Esophagus muscularis mucosa (tissue), 4 donors: ENCODE results near the gene APOD.

Experiments used
- CTCF ChIP-seq, 3 experiments: fragments of 200-600 bp in 2 of 3; fragments of 450-650 bp in 1 of 3; sonication (generic) in 2 of 3; IDR thresholded peaks; one replicate each; pipeline ENCODE4 v1.5.1; 2017 to 2019; ENCODE audit warnings: antibody characterized with exemption in 3 of 3, mild to moderate bottlenecking in 2 of 3, moderate library complexity in 1 of 3
- EP300 ChIP-seq: sonication (generic); formaldehyde crosslinking; IDR thresholded peaks from one replicate; pipeline ENCODE4 v1.6.1; 2017; ENCODE audit warnings: antibody characterized with exemption
- POLR2A ChIP-seq: fragments of 450-650 bp; IDR thresholded peaks from one replicate; pipeline ENCODE4 v1.6.1; 2017; ENCODE audit warnings: antibody characterized with exemption, moderate library complexity, mild to moderate bottlenecking, low read depth
- POLR2AphosphoS5 ChIP-seq, 2 donors: sonication (generic); formaldehyde crosslinking; IDR thresholded peaks; one replicate each; pipeline ENCODE4 v1.6.1; 2017; ENCODE audit warnings: antibody characterized with exemption in 2 of 2

DNA sequence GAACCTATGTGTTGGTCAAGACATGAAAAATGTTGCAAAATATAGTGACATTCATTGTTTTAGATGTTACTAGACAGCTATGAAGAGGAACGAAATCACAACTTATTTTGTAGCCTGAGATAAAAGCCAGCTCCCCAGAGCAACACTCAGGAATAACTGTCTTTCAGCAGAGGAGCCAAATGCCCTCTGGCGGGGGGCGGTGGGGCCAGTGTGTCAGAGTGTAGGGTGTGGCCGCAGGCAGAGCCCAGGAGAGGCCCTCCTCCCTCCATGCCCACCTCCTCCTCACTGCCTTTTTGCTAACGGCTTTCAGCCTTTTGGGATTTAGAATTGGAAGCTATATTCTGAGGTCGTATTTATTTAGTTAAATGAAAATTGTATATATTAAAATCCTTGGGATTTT is 16.9 kb downstream of the APOD start:
- TF ChIP-seq POLR2A (no peak), CTCF (IDR thresholded peaks at IDR 0.05) (no peak), EP300 (no peak), POLR2AphosphoS5 (IDR thresholded peaks at IDR 0.05) (no peak)
